SK-N-SH (cell line): ENCODE results near the gene PDE4B. TPM values are rescaled to one million over a fixed set of nuclear protein-coding genes. Genes with fewer than 3 reads are reported as not detected.

Source experiments
- CTCF ChIA-PET: fragments of 300-600, 350-600 bp; formaldehyde crosslinking; extraction: SDS; loops from one replicate; lab custom pipeline; 2021; lab: Yijun Ruan, JAX
- POLR2A ChIA-PET: fragments of 350-600 bp; sonication (Branson Sonifier 250); formaldehyde crosslinking; extraction: SDS; loops from one replicate; lab custom pipeline; 2020; ENCODE audit warnings: antibody characterized with exemption, inconsistent platforms; lab: Yijun Ruan, JAX
- DNase-seq: peaks from one replicate; pipeline ENCODE4 v3.0.0; 2012
- H2AFZ ChIP-seq: fragments of 200-600 bp; sonication (generic); 2 replicates; pipeline ENCODE4 v1.8.1; 2016; ENCODE audit warnings: antibody characterized with exemption, mild to moderate bottlenecking, low read depth
- H3F3A ChIP-seq: fragments of 200-600 bp; sonication (generic); replicated peaks from 2 replicates; pipeline ENCODE3; 2016; ENCODE audit warnings: antibody characterized with exemption, mild to moderate bottlenecking; ENCODE audit not compliant: insufficient read depth
- H3K27ac ChIP-seq, 2 experiments: fragments of 200-500 bp in 1 of 2; fragments of 200-600 bp in 1 of 2; sonication (Bioruptor generic) in 1 of 2; sonication (generic), shearing (Covaris generic) in 1 of 2; 2 replicates each; pipeline versions ENCODE4 v1.5.1 to v1.6.1; 2014 to 2016; ENCODE audit warnings: low read depth in 2 of 2, inconsistent platforms in 1 of 2, low read length in 1 of 2, mild to moderate bottlenecking in 1 of 2, mixed read lengths in 1 of 2
- H3K27me3 ChIP-seq: fragments of 200-600 bp; sonication (generic), shearing (Covaris generic); 2 replicates; pipeline ENCODE4 v1.6.1; 2016; ENCODE audit warnings: mixed run types; ENCODE audit not compliant: insufficient read depth
- H3K36me3 ChIP-seq, 2 experiments: fragments of 200-500 bp in 1 of 2; fragments of 200-600 bp in 1 of 2; sonication (Bioruptor generic) in 1 of 2; sonication (generic) in 1 of 2; replicated peaks in 1 of 2; 2 replicates each; pipeline versions ENCODE3 to v1.5.1; 2014 to 2016; ENCODE audit warnings: low read length in 1 of 2, mild to moderate bottlenecking in 1 of 2; ENCODE audit not compliant: insufficient read depth in 2 of 2, control insufficient read depth in 1 of 2
- H3K4me1 ChIP-seq, 2 experiments: fragments of 200-500 bp in 1 of 2; fragments of 200-600 bp in 1 of 2; sonication (Bioruptor generic) in 1 of 2; sonication (generic), shearing (Covaris generic) in 1 of 2; 2 replicates each; pipeline versions ENCODE4 v1.5.1 to v1.6.1; 2014 to 2016; ENCODE audit warnings: low read depth in 1 of 2, low read length in 1 of 2, mixed run types in 1 of 2; ENCODE audit not compliant: insufficient read depth in 2 of 2, control insufficient read depth in 1 of 2
- H3K4me2 ChIP-seq: fragments of 200-600 bp; sonication (generic), shearing (Covaris generic); 2 replicates; pipeline ENCODE4 v1.6.1; 2017; ENCODE audit warnings: mixed run types
- H3K4me3 ChIP-seq, 2 experiments: fragments of 200-500 bp in 1 of 2; fragments of 200-600 bp in 1 of 2; sonication (Bioruptor generic) in 1 of 2; sonication (generic), shearing (Covaris generic) in 1 of 2; 2 replicates each; pipeline versions ENCODE4 v1.5.1 to v1.8.1; 2014 to 2016; ENCODE audit warnings: low read depth in 2 of 2, inconsistent platforms in 1 of 2, low read length in 1 of 2, mild to moderate bottlenecking in 1 of 2, mixed read lengths in 1 of 2, moderate library complexity in 1 of 2
- H3K79me2 ChIP-seq: fragments of 200-600 bp; sonication (generic); 2 replicates; pipeline ENCODE4 v1.8.1; 2017; ENCODE audit warnings: mild to moderate bottlenecking; ENCODE audit not compliant: insufficient read depth
- H3K9ac ChIP-seq: fragments of 200-600 bp; sonication (generic); 2 replicates; pipeline ENCODE4 v1.6.1; 2017; ENCODE audit warnings: mixed run types
- H3K9me2 ChIP-seq: fragments of 200-600 bp; sonication (generic); 2 replicates; pipeline ENCODE4 v1.6.1; 2017; ENCODE audit warnings: mixed run types
- H3K9me3 ChIP-seq: fragments of 200-600 bp; sonication (generic); 2 replicates; pipeline ENCODE4 v1.6.1; 2017; ENCODE audit warnings: mixed run types, mild to moderate bottlenecking, moderate library complexity
- H4K20me1 ChIP-seq: fragments of 200-600 bp; sonication (generic); 2 replicates; pipeline ENCODE4 v1.6.1; 2017; ENCODE audit warnings: mild to moderate bottlenecking, mixed run types; ENCODE audit not compliant: insufficient read depth
- CHD2 ChIP-seq: fragments of 150-350 bp; IDR thresholded peaks from 2 replicates; pipeline ENCODE4 v1.6.1; 2018; ENCODE audit warnings: low read length; ENCODE audit not compliant: partially characterized antibody
- ELF1 ChIP-seq: IDR thresholded peaks from 2 replicates; pipeline ENCODE4 v1.4.0; 2012
- EP300 ChIP-seq, 2 experiments: IDR thresholded peaks; 2 replicates each; pipeline versions ENCODE4 v1.4.0 to v1.6.1; 2012; ENCODE audit warnings: borderline replicate concordance in 1 of 2, low read depth in 1 of 2, low read length in 1 of 2
- EZH2phosphoT487 ChIP-seq: fragments of 200-600 bp; sonication (generic); IDR thresholded peaks from 2 replicates; pipeline ENCODE4 v1.6.1; 2017; ENCODE audit warnings: low read depth, mixed run types, mild to moderate bottlenecking, antibody characterized with exemption, moderate library complexity, borderline replicate concordance
- FOXM1 ChIP-seq: IDR thresholded peaks from 2 replicates; pipeline ENCODE4 v1.4.0; 2012; ENCODE audit warnings: low read depth, mild to moderate bottlenecking
- GABPA ChIP-seq: IDR thresholded peaks from 2 replicates; pipeline ENCODE4 v1.4.0; 2012; ENCODE audit warnings: low read depth, mild to moderate bottlenecking
- MEF2A ChIP-seq: IDR thresholded peaks from 2 replicates; pipeline ENCODE4 v1.4.0; 2012; ENCODE audit warnings: low read depth, borderline replicate concordance
- MXI1 ChIP-seq: IDR thresholded peaks from 2 replicates; pipeline ENCODE4 v1.6.1; 2012; ENCODE audit warnings: mild to moderate bottlenecking, low read depth, low read length, improper control_type of control experiment
- POLR2AphosphoS5 ChIP-seq: IDR thresholded peaks from 2 replicates; pipeline ENCODE4 v1.6.1; 2012; ENCODE audit warnings: low read depth, low read length
- RAD21 ChIP-seq: IDR thresholded peaks from 2 replicates; pipeline ENCODE4 v1.6.1; 2012; ENCODE audit warnings: mild to moderate bottlenecking, low read length
- RCOR1 ChIP-seq: fragments of 150-350 bp; IDR thresholded peaks from 2 replicates; pipeline ENCODE4 v1.6.1; 2017; ENCODE audit warnings: antibody characterized with exemption, low read length
- SIN3A ChIP-seq: IDR thresholded peaks from 2 replicates; pipeline ENCODE4 v1.6.1; 2012; ENCODE audit warnings: low read depth, mild to moderate bottlenecking, low read length, moderate library complexity, borderline replicate concordance
- TAF1 ChIP-seq: IDR thresholded peaks from 2 replicates; pipeline ENCODE4 v1.6.1; 2012; ENCODE audit warnings: low read depth, mild to moderate bottlenecking, low read length, moderate library complexity, borderline replicate concordance
- TEAD4 ChIP-seq: IDR thresholded peaks from 2 replicates; pipeline ENCODE4 v1.4.0; 2012; ENCODE audit warnings: mild to moderate bottlenecking, borderline replicate concordance; ENCODE audit not compliant: insufficient read depth
- YY1 ChIP-seq: IDR thresholded peaks from 2 replicates; pipeline ENCODE4 v1.4.0; 2012; ENCODE audit warnings: low read depth, mild to moderate bottlenecking
- WGBS: methylation state at CpG from one replicate; pipeline ENCODE4 v1.1.6; 2017; ENCODE audit warnings: low lambda C conversion rate; 5-methylcytosine and 5-hydroxymethylcytosine counted together
- polyA plus RNA-seq, 3 experiments: library from polyadenylated mRNA; depleted of rRNA; stranded (reverse); fragments of >200 nt; gene quantifications; 2 replicates each; pipeline ENCODE4 v1.2.3, GENCODE V29; 2012
- TF ChIP-seq, protein P1 (sequence below): fragments of 150-350 bp; IDR thresholded peaks from 2 replicates; pipeline ENCODE4 v1.6.1; 2016; ENCODE audit warnings: mild to moderate bottlenecking, low read depth, low read length
- TF ChIP-seq, protein P2 (sequence below): IDR thresholded peaks from 2 replicates; pipeline ENCODE4 v1.4.0; 2012; ENCODE audit warnings: low read depth, borderline replicate concordance
- TF ChIP-seq, protein P3 (sequence below): fragments of 200-600 bp; sonication (generic); IDR thresholded peaks from 2 replicates; pipeline ENCODE4 v1.6.1; 2017; ENCODE audit warnings: antibody characterized with exemption, mild to moderate bottlenecking, moderate library complexity
- TF ChIP-seq, protein P4 (sequence below): IDR thresholded peaks from 2 replicates; pipeline ENCODE4 v1.4.0; 2012; ENCODE audit warnings: low read depth, borderline replicate concordance
- TF ChIP-seq, protein P5 (sequence below): fragments of 150-350 bp; IDR thresholded peaks from 2 replicates; pipeline ENCODE4 v1.6.1; 2017; ENCODE audit warnings: antibody characterized with exemption, low read length, low read depth, borderline replicate concordance

Gene PDE4B
- polyA plus RNA-seq, 1 of the 3 experiments (the other 2 are of a cell fraction), result 1.9 TPM

DNA sequence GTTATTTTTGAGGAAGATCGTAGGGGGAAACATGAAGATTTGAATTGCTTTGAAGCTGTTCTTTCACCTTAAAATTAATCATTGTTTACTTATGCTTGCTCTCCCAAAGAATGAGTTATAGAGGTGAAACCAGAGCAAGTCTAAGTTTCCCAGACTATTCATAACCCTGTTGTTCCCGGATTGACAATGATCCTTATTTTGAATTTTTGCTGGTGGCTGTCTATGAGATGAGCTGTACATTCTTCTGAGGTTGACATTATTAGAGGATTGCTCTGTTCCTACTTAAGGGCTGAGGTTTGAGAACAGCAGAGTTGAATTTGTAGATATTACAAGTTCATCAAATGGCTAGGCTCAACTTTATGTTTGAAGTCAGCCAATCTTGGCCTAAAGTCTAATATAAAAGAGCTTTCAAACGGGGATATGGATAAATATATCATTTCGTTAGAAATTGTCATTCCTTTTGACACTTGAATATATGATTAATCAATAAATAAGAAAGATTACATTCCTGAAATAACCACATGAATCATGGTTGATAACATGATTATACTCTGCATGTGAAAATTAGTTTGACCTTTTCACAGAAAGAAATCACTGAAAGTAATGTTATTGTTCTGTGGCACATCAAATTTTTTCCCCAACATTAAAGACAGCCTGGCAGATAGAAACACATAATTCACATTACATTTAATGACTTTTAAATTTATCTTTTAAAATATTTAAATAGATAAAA is 19.1 kb upstream of the PDE4B start:
- Histone ChIP-seq H3K9me3 (no peaks in the 10 kb centered on the region), H3K4me1 (no peaks in the 10 kb centered on the region), H3F3A (peaks cover 6% of the 10 kb centered on the region), H3K79me2 (no peaks in the 10 kb centered on the region), H3K9me2 (no peaks in the 10 kb centered on the region), H3K27me3 (no peaks in the 10 kb centered on the region), H2AFZ (no peak overlapping the region), H3K36me3 (no peaks in the 10 kb centered on the region), H3K4me3 (no peak overlapping the region), H4K20me1 (no peaks in the 10 kb centered on the region), H3K27ac (peak overlapping the region in 1 of 2 experiments; percentile 17; a peak in 1 of 4 replicates), H3K9ac (no peak overlapping the region), H3K4me2 (no peak overlapping the region)
- 50% methylated on average over 4 of the region's 4 CpGs for WGBS
- no peak for TF ChIP-seq GABPA
- TF ChIP-seq, protein P1, sequence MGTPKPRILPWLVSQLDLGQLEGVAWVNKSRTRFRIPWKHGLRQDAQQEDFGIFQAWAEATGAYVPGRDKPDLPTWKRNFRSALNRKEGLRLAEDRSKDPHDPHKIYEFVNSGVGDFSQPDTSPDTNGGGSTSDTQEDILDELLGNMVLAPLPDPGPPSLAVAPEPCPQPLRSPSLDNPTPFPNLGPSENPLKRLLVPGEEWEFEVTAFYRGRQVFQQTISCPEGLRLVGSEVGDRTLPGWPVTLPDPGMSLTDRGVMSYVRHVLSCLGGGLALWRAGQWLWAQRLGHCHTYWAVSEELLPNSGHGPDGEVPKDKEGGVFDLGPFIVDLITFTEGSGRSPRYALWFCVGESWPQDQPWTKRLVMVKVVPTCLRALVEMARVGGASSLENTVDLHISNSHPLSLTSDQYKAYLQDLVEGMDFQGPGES, result no peak
- TF ChIP-seq, protein P2, sequence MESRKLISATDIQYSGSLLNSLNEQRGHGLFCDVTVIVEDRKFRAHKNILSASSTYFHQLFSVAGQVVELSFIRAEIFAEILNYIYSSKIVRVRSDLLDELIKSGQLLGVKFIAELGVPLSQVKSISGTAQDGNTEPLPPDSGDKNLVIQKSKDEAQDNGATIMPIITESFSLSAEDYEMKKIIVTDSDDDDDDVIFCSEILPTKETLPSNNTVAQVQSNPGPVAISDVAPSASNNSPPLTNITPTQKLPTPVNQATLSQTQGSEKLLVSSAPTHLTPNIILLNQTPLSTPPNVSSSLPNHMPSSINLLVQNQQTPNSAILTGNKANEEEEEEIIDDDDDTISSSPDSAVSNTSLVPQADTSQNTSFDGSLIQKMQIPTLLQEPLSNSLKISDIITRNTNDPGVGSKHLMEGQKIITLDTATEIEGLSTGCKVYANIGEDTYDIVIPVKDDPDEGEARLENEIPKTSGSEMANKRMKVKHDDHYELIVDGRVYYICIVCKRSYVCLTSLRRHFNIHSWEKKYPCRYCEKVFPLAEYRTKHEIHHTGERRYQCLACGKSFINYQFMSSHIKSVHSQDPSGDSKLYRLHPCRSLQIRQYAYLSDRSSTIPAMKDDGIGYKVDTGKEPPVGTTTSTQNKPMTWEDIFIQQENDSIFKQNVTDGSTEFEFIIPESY, result no peak
- TF ChIP-seq RCOR1, result no peak
- TF ChIP-seq, protein P3, sequence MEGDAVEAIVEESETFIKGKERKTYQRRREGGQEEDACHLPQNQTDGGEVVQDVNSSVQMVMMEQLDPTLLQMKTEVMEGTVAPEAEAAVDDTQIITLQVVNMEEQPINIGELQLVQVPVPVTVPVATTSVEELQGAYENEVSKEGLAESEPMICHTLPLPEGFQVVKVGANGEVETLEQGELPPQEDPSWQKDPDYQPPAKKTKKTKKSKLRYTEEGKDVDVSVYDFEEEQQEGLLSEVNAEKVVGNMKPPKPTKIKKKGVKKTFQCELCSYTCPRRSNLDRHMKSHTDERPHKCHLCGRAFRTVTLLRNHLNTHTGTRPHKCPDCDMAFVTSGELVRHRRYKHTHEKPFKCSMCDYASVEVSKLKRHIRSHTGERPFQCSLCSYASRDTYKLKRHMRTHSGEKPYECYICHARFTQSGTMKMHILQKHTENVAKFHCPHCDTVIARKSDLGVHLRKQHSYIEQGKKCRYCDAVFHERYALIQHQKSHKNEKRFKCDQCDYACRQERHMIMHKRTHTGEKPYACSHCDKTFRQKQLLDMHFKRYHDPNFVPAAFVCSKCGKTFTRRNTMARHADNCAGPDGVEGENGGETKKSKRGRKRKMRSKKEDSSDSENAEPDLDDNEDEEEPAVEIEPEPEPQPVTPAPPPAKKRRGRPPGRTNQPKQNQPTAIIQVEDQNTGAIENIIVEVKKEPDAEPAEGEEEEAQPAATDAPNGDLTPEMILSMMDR, result no peak
- no peak for TF ChIP-seq MEF2A
- TF ChIP-seq SIN3A, result no peak
- no peak for TF ChIP-seq MXI1
- no peak for TF ChIP-seq YY1
- no peak for TF ChIP-seq ELF1
- TF ChIP-seq POLR2AphosphoS5, result no peak
- no peak for TF ChIP-seq EZH2phosphoT487
- TF ChIP-seq TEAD4, result no peak
- no peak for TF ChIP-seq EP300 (IDR thresholded peaks at IDR 0.05; ENCODE audit: borderline replicate concordance in 1 of 2, low read depth in 1 of 2, low read length in 1 of 2)
- TF ChIP-seq RAD21, result no peak
- no peak for TF ChIP-seq TAF1
- TF ChIP-seq, protein P4, sequence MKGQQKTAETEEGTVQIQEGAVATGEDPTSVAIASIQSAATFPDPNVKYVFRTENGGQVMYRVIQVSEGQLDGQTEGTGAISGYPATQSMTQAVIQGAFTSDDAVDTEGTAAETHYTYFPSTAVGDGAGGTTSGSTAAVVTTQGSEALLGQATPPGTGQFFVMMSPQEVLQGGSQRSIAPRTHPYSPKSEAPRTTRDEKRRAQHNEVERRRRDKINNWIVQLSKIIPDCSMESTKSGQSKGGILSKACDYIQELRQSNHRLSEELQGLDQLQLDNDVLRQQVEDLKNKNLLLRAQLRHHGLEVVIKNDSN, result no peak
- TF ChIP-seq, protein P5, sequence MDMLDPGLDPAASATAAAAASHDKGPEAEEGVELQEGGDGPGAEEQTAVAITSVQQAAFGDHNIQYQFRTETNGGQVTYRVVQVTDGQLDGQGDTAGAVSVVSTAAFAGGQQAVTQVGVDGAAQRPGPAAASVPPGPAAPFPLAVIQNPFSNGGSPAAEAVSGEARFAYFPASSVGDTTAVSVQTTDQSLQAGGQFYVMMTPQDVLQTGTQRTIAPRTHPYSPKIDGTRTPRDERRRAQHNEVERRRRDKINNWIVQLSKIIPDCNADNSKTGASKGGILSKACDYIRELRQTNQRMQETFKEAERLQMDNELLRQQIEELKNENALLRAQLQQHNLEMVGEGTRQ, result no peak
- no peak for TF ChIP-seq FOXM1
- no peak for TF ChIP-seq CHD2
- ChIA-PET CTCF (interaction anchor here (0.9 to 1.4 kb wide), 3 partner anchors 72 to 119 kb away, joined by 3 read pairs; no protein-coding TSS in a partner anchor), POLR2A (no interaction called here)
- DNase-seq, result no peak
